A549 treated with Hydrocortisone at 1 μM for 4 hours (cell line): Measurements from ENCODE around the gene RRP1. TPM values are rescaled to one million over a fixed set of nuclear protein-coding genes. Genes with fewer than 3 reads are reported as not detected.

Experiments used
- total RNA-seq: library from RNA; stranded (reverse); fragments of 200-300 nt; extraction: Qiagen RNA extraction; gene quantifications from 5 replicates; pipeline ENCODE4 v1.2.3, GENCODE V29; 2022

The RRP1 gene
- total RNA-seq, result 32.7 to 41.6 TPM (median 34.8 TPM) in 5 replicates

GRCh38 chr21:43789276-43790009 is at the start of gene RRP1:
TSS of gene RRP1 (plus strand) at chr21:43789577. CDS start at chr21:43789630, 53 bp downstream.

GRCh38 chr21:43775795-43776430 is 13.5 kb upstream of the RRP1 start, which contains the start of gene CSTB:
TSS of gene CSTB (minus strand) at chr21:43776308. CDS start at chr21:43776269, 39 bp downstream.

Other genes starting within 250 kb of the RRP1 start
- gene HSF2BP, start 130.1 kb upstream of the RRP1 start, total RNA-seq, result 1.8 to 2.2 TPM (median 2.1 TPM) in 5 replicates
- gene RRP1B, start 130.0 kb upstream of the RRP1 start, total RNA-seq, result 35.0 to 47.8 TPM (median 36.8 TPM) in 5 replicates
- gene PDXK, start 70.4 kb upstream of the RRP1 start, total RNA-seq, result 229 to 359 TPM (median 320 TPM) in 5 replicates
- 66.2 to 99.0 TPM (median 90.7 TPM) in 5 replicates for gene CSTB, start 13.3 kb upstream of the RRP1 start, total RNA-seq
- gene AGPAT3, start 75.6 kb downstream of the RRP1 start, total RNA-seq, result 20.8 to 28.4 TPM (median 25.8 TPM) in 5 replicates
- 15.4 to 19.8 TPM (median 18.2 TPM) in 5 replicates for gene TRAPPC10, start 222.7 kb downstream of the RRP1 start, total RNA-seq